ENCODE results near the gene AKR1E2. TPM values are rescaled to one million over a fixed set of nuclear protein-coding genes. Genes with fewer than 3 reads are reported as not detected.

The AKR1E2 gene
- total and polyA plus RNA-seq, 2 donors (not counting 1 experiment from before 2014, with no cell fraction given): 0.42 TPM; not detected in 1

DNA sequence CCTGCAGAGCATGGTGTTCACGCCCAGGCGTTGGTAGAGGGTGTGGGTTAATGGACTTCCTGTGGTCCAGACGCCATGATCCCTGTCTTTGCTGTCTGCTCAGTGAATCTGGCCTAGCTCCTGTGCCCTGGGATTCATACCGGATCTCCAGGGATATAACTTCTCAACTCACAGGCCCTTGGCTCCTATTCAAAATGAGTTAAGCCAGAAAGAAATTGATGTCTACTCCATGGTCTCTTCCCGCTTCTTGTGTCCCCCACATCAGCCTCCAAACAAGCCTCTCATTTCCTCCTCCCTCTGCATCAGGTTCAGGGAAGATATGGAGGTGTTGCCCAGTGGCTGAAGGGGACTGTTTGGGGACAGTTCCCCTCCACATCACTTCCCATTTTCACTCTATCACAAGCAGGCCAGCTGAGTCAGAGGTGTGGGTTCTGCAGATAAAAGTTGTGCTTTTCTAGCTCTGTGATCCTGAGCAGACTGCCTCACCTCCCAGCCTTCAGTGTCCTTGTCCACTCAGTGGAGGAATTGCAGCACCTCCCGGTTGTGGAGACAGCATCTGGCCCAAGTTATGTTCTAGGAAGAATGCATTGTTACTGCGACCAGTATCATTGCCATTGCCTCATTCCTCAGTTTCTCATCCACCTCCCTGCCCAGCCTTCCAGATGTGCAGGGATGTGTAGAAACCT, 22.5 kb downstream of the AKR1E2 start:
- no peak overlapping the region for H3K9ac ChIP-seq (ENCODE audit: low read length)
- no peak for ATAC-seq (ENCODE audit: low read depth)

DNA sequence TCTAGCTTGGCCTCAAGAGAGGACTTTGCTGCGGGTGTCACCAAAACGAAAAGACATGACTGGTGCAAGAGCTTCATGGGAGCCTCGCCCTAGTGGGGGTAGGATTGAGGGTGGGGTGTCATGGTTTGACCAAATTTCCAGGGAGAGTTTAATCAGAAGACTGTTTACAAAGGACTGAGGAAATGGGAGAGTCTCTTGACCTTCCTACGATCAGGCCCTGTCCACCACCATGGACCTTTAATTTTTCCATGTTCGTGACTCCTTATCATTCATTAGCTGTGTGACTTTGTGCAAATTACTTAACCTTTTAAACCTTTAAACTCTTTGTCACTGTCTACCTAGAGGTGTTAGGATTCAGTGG, 23.0 kb downstream of the AKR1E2 start:
- Mint-ChIP-seq H3K27me3 (peaks cover 6% of the 10 kb centered on the region), H3K27ac (no peak overlapping the region), H3K4me3 (peak overlapping the region; percentile 63), H3K4me1 (peaks cover 12% of the 10 kb centered on the region), H3K9me3 (ENCODE audit: insufficient read depth) (no peaks in the 10 kb centered on the region)
- Histone ChIP-seq H3K27ac (ENCODE audit: low read length in 2 of 2) (no peak overlapping the region), H3K9ac (ENCODE audit: low read length) (no peak overlapping the region), H3K4me1 (ENCODE audit: control insufficient read depth in 2 of 2, insufficient read depth in 2 of 2, low read length in 2 of 2) (peaks cover 8 to 10% of the 10 kb centered on the region in 2 donors), H3K36me3 (replicated peaks in 1 of 2; ENCODE audit: control extremely low read depth in 1 of 2, control insufficient read depth in 1 of 2, extremely low read depth in 1 of 2, insufficient read depth in 2 of 2, low read length in 1 of 2) (no peaks in the 10 kb centered on the region), H3K4me3 (ENCODE audit: control extremely low read depth in 1 of 5, extremely low read depth in 1 of 5, insufficient read depth in 1 of 5, low read depth in 2 of 5, low read length in 4 of 5) (no peak overlapping the region), H4K20me1 (ENCODE audit: control insufficient read depth, insufficient read depth, low read length, poor library complexity, severe bottlenecking) (no peaks in the 10 kb centered on the region), H3K4me2 (replicated peaks; ENCODE audit: low read depth, low read length, poor library complexity, severe bottlenecking) (no peak overlapping the region), H2AFZ (ENCODE audit: insufficient read depth, low read depth, low read length, poor library complexity, severe bottlenecking) (no peak overlapping the region), H3K9me3 (ENCODE audit: control extremely low read depth in 1 of 3, control insufficient read depth in 2 of 3, insufficient read depth in 1 of 3, low read length in 2 of 3) (no peaks in the 10 kb centered on the region), H3K79me2 (ENCODE audit: control insufficient read depth, insufficient read depth, low read length) (no peaks in the 10 kb centered on the region), H3K27me3 (replicated peaks in 1 of 4; ENCODE audit: control extremely low read depth in 1 of 4, control insufficient read depth in 3 of 4, insufficient read depth in 4 of 4, low read length in 3 of 4) (no peaks in the 10 kb centered on the region)
- DNase-seq (no peak), ATAC-seq (ENCODE audit: low read depth) (no peak)
- CTCF ChIA-PET: interaction anchor here (0.9 to 4.0 kb wide), 11 partner anchors 10 to 798 kb away, joined by 3 to 26 read pairs (median 3); no protein-coding TSS in a partner anchor
- WGBS (ENCODE audit: insufficient coverage): 93% methylated on average over 4 of the region's 5 CpGs
- POLR2A ChIA-PET: no interaction called here
- intact Hi-C loops (cut with micrococcal nuclease): loop anchor here (2.0 kb wide), 1 partner anchor 774 kb away; no protein-coding TSS in a partner anchor
- TF ChIP-seq, protein P1, sequence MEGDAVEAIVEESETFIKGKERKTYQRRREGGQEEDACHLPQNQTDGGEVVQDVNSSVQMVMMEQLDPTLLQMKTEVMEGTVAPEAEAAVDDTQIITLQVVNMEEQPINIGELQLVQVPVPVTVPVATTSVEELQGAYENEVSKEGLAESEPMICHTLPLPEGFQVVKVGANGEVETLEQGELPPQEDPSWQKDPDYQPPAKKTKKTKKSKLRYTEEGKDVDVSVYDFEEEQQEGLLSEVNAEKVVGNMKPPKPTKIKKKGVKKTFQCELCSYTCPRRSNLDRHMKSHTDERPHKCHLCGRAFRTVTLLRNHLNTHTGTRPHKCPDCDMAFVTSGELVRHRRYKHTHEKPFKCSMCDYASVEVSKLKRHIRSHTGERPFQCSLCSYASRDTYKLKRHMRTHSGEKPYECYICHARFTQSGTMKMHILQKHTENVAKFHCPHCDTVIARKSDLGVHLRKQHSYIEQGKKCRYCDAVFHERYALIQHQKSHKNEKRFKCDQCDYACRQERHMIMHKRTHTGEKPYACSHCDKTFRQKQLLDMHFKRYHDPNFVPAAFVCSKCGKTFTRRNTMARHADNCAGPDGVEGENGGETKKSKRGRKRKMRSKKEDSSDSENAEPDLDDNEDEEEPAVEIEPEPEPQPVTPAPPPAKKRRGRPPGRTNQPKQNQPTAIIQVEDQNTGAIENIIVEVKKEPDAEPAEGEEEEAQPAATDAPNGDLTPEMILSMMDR (IDR thresholded peaks at IDR 0.05): no peak
- TF ChIP-seq EZH2 (IDR thresholded peaks at IDR 0.05; ENCODE audit: borderline replicate concordance, insufficient read depth, low read depth, low read length, poor library complexity, severe bottlenecking): no peak

More for the DNA sequence above, 22.5 kb downstream of the AKR1E2 start:
- no peak for TF ChIP-seq EZH2 (IDR thresholded peaks at IDR 0.05; ENCODE audit: borderline replicate concordance, insufficient read depth, low read depth, low read length, poor library complexity, severe bottlenecking)
- no peak overlapping the region for H3K4me3 Mint-ChIP-seq
- no peak overlapping the region for H3K27ac Mint-ChIP-seq
- H3K79me2 ChIP-seq (ENCODE audit: control insufficient read depth, insufficient read depth, low read length): no peaks in the 10 kb centered on the region
- DNase-seq: no peak
- no peaks in the 10 kb centered on the region for H3K9me3 Mint-ChIP-seq (ENCODE audit: insufficient read depth)
- no peak overlapping the region for H3K4me2 ChIP-seq (replicated peaks; ENCODE audit: low read depth, low read length, poor library complexity, severe bottlenecking)
- peaks cover 8 to 10% of the 10 kb centered on the region in 2 donors for H3K4me1 ChIP-seq (ENCODE audit: control insufficient read depth in 2 of 2, insufficient read depth in 2 of 2, low read length in 2 of 2)
- no peak overlapping the region for H2AFZ ChIP-seq (ENCODE audit: insufficient read depth, low read depth, low read length, poor library complexity, severe bottlenecking)
- no peaks in the 10 kb centered on the region for H3K36me3 ChIP-seq (replicated peaks in 1 of 2; ENCODE audit: control extremely low read depth in 1 of 2, control insufficient read depth in 1 of 2, extremely low read depth in 1 of 2, insufficient read depth in 2 of 2, low read length in 1 of 2)
- 79% methylated on average over 2 of the region's 7 CpGs for whole genome bisulfite sequencing (ENCODE audit: insufficient coverage)
- H3K27ac ChIP-seq (ENCODE audit: low read length in 2 of 2): no peak overlapping the region
- no peaks in the 10 kb centered on the region for H4K20me1 ChIP-seq (ENCODE audit: control insufficient read depth, insufficient read depth, low read length, poor library complexity, severe bottlenecking)
- peaks cover 12% of the 10 kb centered on the region for H3K4me1 Mint-ChIP-seq
- POLR2A ChIA-PET: no interaction called here
- no peaks in the 10 kb centered on the region for H3K9me3 ChIP-seq (ENCODE audit: control extremely low read depth in 1 of 3, control insufficient read depth in 2 of 3, insufficient read depth in 1 of 3, low read length in 2 of 3)
- peaks cover 6% of the 10 kb centered on the region for H3K27me3 Mint-ChIP-seq
- intact Hi-C loops (cut with micrococcal nuclease): loop anchor here (2.0 kb wide), 1 partner anchor 774 kb away; no protein-coding TSS in a partner anchor
- H3K27me3 ChIP-seq (replicated peaks in 1 of 4; ENCODE audit: control extremely low read depth in 1 of 4, control insufficient read depth in 3 of 4, insufficient read depth in 4 of 4, low read length in 3 of 4): no peaks in the 10 kb centered on the region
- no peak overlapping the region for H3K4me3 ChIP-seq (ENCODE audit: control extremely low read depth in 1 of 5, extremely low read depth in 1 of 5, insufficient read depth in 1 of 5, low read depth in 2 of 5, low read length in 4 of 5)
- CTCF ChIA-PET: interaction anchor here (0.9 to 4.0 kb wide), 7 partner anchors 8 to 774 kb away, joined by 3 to 26 read pairs (median 3); no protein-coding TSS in a partner anchor
